Lung (tissue), 12 donors: ENCODE results near the gene ELF2. TPM values are rescaled to one million over a fixed set of nuclear protein-coding genes. Genes with fewer than 3 reads are reported as not detected.
A peak's percentile ranks its signal among the peaks of the same experiment; 100 is the strongest.

Experiments used
- ATAC-seq: fragments of 200-7000 bp; cut with Tn5 transposase; one replicate; pipeline ENCODE4 v1.9.1; 2020; ENCODE audit warnings: moderate number of reproducible peaks; ENCODE audit not compliant: insufficient read depth, low FRiP score
- DNase-seq, 3 donors: peaks; one replicate each; pipeline ENCODE4 v3.0.0-alpha.2; 2013 to 2017
- H3K27ac ChIP-seq, 2 donors: one replicate each; pipeline ENCODE4 v1.5.1; 2013; ENCODE audit warnings: mild to moderate bottlenecking in 2 of 2, moderate library complexity in 2 of 2, control low read depth in 1 of 2, inconsistent platforms in 1 of 2, low read depth in 1 of 2, low read length in 1 of 2
- H3K27me3 ChIP-seq, 3 donors: one replicate each; pipeline ENCODE4 v1.5.1; 2013; ENCODE audit warnings: low read length in 2 of 3; ENCODE audit not compliant: control insufficient read depth in 3 of 3, insufficient read depth in 3 of 3
- H3K36me3 ChIP-seq, 4 donors: one replicate each; pipeline ENCODE4 v1.5.1; 2013; ENCODE audit warnings: low read length in 4 of 4, mild to moderate bottlenecking in 1 of 4, moderate library complexity in 1 of 4; ENCODE audit not compliant: control insufficient read depth in 4 of 4, insufficient read depth in 4 of 4
- H3K4me1 ChIP-seq, 5 donors: one replicate each; pipeline ENCODE4 v1.5.1; 2013; ENCODE audit warnings: low read length in 5 of 5, mild to moderate bottlenecking in 2 of 5, moderate library complexity in 1 of 5; ENCODE audit not compliant: control insufficient read depth in 5 of 5, insufficient read depth in 5 of 5
- H3K4me3 ChIP-seq: one replicate; pipeline ENCODE4 v1.5.1; 2013; ENCODE audit warnings: mild to moderate bottlenecking, control low read depth, moderate library complexity
- H3K9ac ChIP-seq, 2 donors: one replicate each; pipeline ENCODE4 v1.5.1; 2013; ENCODE audit warnings: low read length in 2 of 2, control low read depth in 1 of 2; ENCODE audit not compliant: insufficient read depth in 1 of 2
- H3K9me3 ChIP-seq, 4 donors: one replicate each; pipeline ENCODE4 v1.5.1; 2013; ENCODE audit warnings: low read length in 3 of 4, mild to moderate bottlenecking in 1 of 4, moderate library complexity in 1 of 4; ENCODE audit not compliant: control insufficient read depth in 4 of 4, insufficient read depth in 3 of 4
- CTCF ChIP-seq: IDR thresholded peaks from 2 replicates; pipeline ENCODE4 v1.5.1; 2012; ENCODE audit warnings: mild to moderate bottlenecking; ENCODE audit errors: control extremely low read depth, extremely low read depth
- WGBS, 2 donors: extraction: QIAGEN DNeasy Blood & Tissue Kit; methylation state at CpG; one replicate each; pipeline ENCODE4 v1.1.7; 2013; 5-methylcytosine and 5-hydroxymethylcytosine counted together
- polyA plus RNA-seq, 2 donors: library from polyadenylated mRNA; stranded (reverse); fragments of 200-250 nt; gene quantifications; one replicate each; pipeline ENCODE4 v1.2.1, GENCODE V29; 2013
- total RNA-seq, 2 donors: library from RNA; depleted of rRNA in 1 of 2; stranded (reverse); fragments of >200 nt in 1 of 2; gene quantifications; one replicate each; pipeline ENCODE4 v1.2.1, GENCODE V29; 2014 to 2021
- donor health status: control.
- donor health status: control.
- donor health status: Bipolar disorder and iron deficiency.
- donor health status: healthy.
- donor health status: DM: yes; HTN: yes; CAD: no.

Gene ELF2
- total and polyA plus RNA-seq, 4 donors: 11.6 to 101 (median 28.7) TPM

- DNase-seq (no peak), ATAC-seq (no peak)
- no peak overlapping the region for H3K9ac ChIP-seq
- 84 to 85% methylated on average over 2 of the region's 2 CpGs for WGBS, 2 donors
- H3K36me3 ChIP-seq: no peaks in the 10 kb centered on the region
- H3K4me1 ChIP-seq: no peaks in the 10 kb centered on the region
- no peak for TF ChIP-seq CTCF
- H3K9me3 ChIP-seq: no peaks in the 10 kb centered on the region
- H3K27ac ChIP-seq: no peak overlapping the region
- no peak overlapping the region for H3K4me3 ChIP-seq
- H3K27me3 ChIP-seq: no peaks in the 10 kb centered on the region
Observed at GRCh38 chr4:139191373-139191772, 14.4 kb upstream of the ELF2 start.

DNA sequence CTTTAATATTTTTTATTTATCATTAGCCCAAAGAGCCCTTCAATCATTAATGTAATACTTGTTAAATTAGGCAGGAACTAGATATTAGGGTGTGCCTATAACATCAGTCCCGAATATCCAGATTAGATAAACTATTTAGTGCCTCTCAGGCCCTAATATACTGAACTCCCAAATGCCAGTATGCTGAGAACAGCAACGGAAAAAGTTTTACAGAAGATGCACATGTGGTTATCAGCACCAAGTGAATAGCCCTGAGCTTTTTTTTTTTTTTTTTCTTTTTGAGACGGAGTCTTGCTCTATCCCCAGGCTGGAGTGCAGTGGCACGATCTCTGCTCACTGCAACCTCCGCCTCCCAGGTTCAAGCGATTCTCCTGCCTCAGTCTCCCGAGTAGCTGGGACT lies 13.0 kb upstream of the ELF2 start:
- no peaks in the 10 kb centered on the region for H3K9me3 ChIP-seq
- DNase-seq (no peak), ATAC-seq (no peak)
- H3K27ac ChIP-seq: no peak overlapping the region
- no peak overlapping the region for H3K9ac ChIP-seq
- TF ChIP-seq CTCF: no peak
- H3K27me3 ChIP-seq: no peaks in the 10 kb centered on the region
- H3K4me3 ChIP-seq: no peak overlapping the region
- no peaks in the 10 kb centered on the region for H3K36me3 ChIP-seq
- H3K4me1 ChIP-seq: no peaks in the 10 kb centered on the region
- 89% methylated on average over 7 of the region's 7 CpGs for WGBS, 2 donors

- no peak for TF ChIP-seq CTCF
- Histone ChIP-seq H3K9ac (no peak overlapping the region), H3K27me3 (no peaks in the 10 kb centered on the region), H3K9me3 (no peaks in the 10 kb centered on the region), H3K27ac (no peak overlapping the region), H3K4me3 (no peak overlapping the region), H3K36me3 (no peaks in the 10 kb centered on the region), H3K4me1 (no peaks in the 10 kb centered on the region)
- 71 to 82% methylated on average over 2 of the region's 2 CpGs for WGBS, 2 donors
- ATAC-seq (no peak), DNase-seq (no peak)
Observed at GRCh38 chr4:139189417-139189749, 12.4 kb upstream of the ELF2 start.

GRCh38 chr4:139188648-139189416 lies 11.8 kb upstream of the ELF2 start:
- no peaks in the 10 kb centered on the region for H3K36me3 ChIP-seq
- no peaks in the 10 kb centered on the region for H3K9me3 ChIP-seq
- H3K27ac ChIP-seq: no peak overlapping the region
- no peak for DNase-seq
- H3K9ac ChIP-seq: no peak overlapping the region
- no peaks in the 10 kb centered on the region for H3K27me3 ChIP-seq
- ATAC-seq: peak; percentile 41
- H3K4me1 ChIP-seq: no peaks in the 10 kb centered on the region
- no peak for TF ChIP-seq CTCF
- 50 to 70% methylated on average over 9 of the region's 9 CpGs for WGBS, 2 donors
- H3K4me3 ChIP-seq: no peak overlapping the region
